ENCODE results near the gene EBI3.

EBI3 gene

DNA sequence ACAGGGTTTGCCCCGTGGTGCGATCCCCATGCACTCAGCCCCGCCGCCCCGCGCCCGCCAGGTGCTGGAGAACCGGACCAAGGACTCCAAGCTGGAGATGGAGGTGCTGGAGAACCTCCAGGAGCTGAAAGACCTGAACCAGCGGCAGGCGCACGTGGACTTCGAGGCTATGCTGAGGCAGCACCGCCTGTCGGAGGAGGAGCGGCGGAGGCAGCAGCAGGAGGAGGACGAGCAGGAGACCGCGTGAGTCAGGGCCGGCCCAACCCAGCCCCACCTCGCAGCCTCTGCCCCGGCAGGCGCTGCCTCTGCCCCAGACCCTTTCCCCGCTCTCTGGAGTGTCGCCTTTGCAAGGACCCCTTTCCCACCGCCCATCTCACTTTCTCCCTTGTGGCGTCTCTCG lies 28.9 kb downstream of the EBI3 start:
- H3K9me3 ChIP-seq (ENCODE audit: control insufficient read depth, low read length), result no peaks in the 10 kb centered on the region
- H3K36me3 ChIP-seq (ENCODE audit: control insufficient read depth, insufficient read depth, low read length), result no peaks in the 10 kb centered on the region
- H3K79me2 ChIP-seq, result peaks cover 3% of the 10 kb centered on the region
- no peaks in the 10 kb centered on the region for H3K27me3 ChIP-seq (ENCODE audit: control insufficient read depth, insufficient read depth, low read length)
- no peak overlapping the region for H3K4me2 ChIP-seq (ENCODE audit: low read length)
- H3K27ac ChIP-seq, result no peak overlapping the region
- no peak overlapping the region for H2AFZ ChIP-seq
- H3K9ac ChIP-seq, result no peak overlapping the region
- no peak overlapping the region for H3K4me3 ChIP-seq (ENCODE audit: low read depth, low read length)
- TF ChIP-seq CTCF (IDR thresholded peaks at IDR 0.05), result no peak
- H3K4me1 ChIP-seq, result no peaks in the 10 kb centered on the region

DNA sequence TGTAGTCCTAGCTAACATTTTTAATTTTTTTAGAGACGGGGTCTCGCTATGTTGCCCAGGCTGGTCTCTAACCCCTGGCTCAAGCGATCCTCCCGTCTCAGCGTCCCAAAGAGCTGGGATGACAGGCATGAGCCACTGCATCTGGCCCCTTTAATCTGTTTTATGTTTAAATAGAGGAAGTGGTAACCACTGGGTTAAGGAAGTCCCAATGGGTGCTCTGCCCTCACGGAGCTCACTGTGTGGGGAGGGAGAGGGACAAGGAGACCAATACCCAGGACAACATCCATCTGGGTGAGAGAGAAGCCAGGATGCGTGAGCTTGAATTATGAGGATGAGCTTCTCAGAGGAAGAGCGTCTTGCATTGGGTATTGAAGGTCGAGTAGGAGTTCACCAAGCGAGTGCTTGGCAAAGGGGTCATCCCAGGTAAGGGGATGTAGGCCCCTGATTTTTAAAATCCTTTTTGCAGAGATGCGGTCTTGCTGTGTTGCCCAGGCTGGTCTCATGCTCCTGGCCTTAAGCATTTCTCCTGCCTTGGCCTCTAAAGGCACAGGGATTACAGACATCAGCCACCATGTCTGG lies 31.4 kb downstream of the EBI3 start:
- Histone ChIP-seq H3K4me2 (ENCODE audit: low read length) (no peak overlapping the region), H3K4me1 (no peaks in the 10 kb centered on the region), H3K9me3 (ENCODE audit: control insufficient read depth, low read length) (no peaks in the 10 kb centered on the region), H3K4me3 (ENCODE audit: low read depth, low read length) (no peak overlapping the region), H2AFZ (no peak overlapping the region), H3K9ac (no peak overlapping the region), H3K36me3 (ENCODE audit: control insufficient read depth, insufficient read depth, low read length) (no peaks in the 10 kb centered on the region), H3K27ac (no peak overlapping the region), H3K79me2 (peaks cover 3% of the 10 kb centered on the region), H3K27me3 (ENCODE audit: control insufficient read depth, insufficient read depth, low read length) (no peaks in the 10 kb centered on the region)
- no peak for TF ChIP-seq CTCF (IDR thresholded peaks at IDR 0.05)

DNA sequence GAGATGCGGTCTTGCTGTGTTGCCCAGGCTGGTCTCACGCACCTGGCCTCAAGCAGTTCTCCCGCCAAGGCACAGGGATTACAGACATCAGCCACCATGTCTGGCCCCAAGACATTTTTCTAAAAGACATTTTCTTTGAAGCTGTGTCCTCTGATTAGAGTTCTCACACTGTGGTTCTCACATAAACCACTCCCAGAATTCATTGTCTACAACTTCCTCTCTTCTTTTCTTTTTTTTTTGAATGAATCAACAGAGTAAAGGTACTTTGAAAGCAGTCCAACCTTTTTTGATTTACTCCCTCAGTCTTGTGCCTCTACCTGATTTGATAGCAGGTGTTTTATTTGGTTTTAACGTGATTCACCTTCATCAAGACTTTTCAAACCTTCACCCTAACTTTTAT lies 35.5 kb downstream of the EBI3 start:
- Histone ChIP-seq H3K27ac (no peak overlapping the region), H3K79me2 (no peaks in the 10 kb centered on the region), H3K9ac (no peak overlapping the region), H3K36me3 (ENCODE audit: control insufficient read depth, insufficient read depth, low read length) (no peaks in the 10 kb centered on the region), H2AFZ (no peak overlapping the region), H3K27me3 (ENCODE audit: control insufficient read depth, insufficient read depth, low read length) (no peaks in the 10 kb centered on the region), H3K9me3 (ENCODE audit: control insufficient read depth, low read length) (no peaks in the 10 kb centered on the region), H3K4me3 (ENCODE audit: low read depth, low read length) (no peak overlapping the region), H3K4me2 (ENCODE audit: low read length) (no peak overlapping the region), H3K4me1 (no peaks in the 10 kb centered on the region)
- TF ChIP-seq CTCF (IDR thresholded peaks at IDR 0.05), result no peak

DNA sequence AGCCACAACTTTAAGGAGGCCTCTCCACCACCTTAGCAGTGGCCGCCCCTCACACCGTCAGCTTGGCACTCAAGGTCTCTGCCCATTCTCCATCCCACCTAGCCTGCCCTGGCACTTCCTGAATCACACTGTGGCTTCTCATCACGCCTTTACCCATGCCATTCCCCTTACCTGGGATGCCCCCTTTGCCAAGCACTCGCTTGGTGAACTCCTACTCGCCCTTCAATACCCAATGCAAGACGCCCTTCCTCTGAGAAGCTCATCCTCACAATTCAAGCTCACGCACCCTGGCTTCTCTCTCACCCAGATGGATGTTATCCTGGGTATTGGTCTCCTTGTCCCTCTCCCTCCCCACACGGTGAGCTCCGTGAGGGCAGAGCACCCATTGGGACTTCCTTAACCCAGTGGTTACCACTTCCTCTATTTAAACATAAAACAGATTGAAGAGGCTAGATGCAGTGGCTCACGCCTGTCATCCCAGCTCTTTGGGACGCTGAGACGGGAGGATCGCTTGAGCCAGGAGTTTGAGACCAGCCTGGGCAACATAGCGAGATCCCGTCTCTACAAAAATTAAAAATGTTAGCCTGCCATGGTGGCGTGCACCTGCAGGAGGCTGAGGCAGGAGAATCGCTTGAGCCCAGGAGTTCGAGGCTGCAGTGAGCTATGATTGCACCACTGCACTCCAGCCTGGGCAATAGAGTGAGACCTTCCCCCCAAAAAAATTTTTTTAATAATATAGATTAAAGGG lies 37.1 kb downstream of the EBI3 start:
- Histone ChIP-seq H3K4me1 (no peaks in the 10 kb centered on the region), H3K36me3 (ENCODE audit: control insufficient read depth, insufficient read depth, low read length) (no peaks in the 10 kb centered on the region), H2AFZ (no peak overlapping the region), H3K27me3 (ENCODE audit: control insufficient read depth, insufficient read depth, low read length) (no peaks in the 10 kb centered on the region), H3K27ac (no peak overlapping the region), H3K4me2 (ENCODE audit: low read length) (no peak overlapping the region), H3K9me3 (ENCODE audit: control insufficient read depth, low read length) (no peaks in the 10 kb centered on the region), H3K4me3 (ENCODE audit: low read depth, low read length) (no peak overlapping the region), H3K79me2 (no peaks in the 10 kb centered on the region), H3K9ac (no peak overlapping the region)
- no peak for TF ChIP-seq CTCF (IDR thresholded peaks at IDR 0.05)
